HG03196 (cell line): ENCODE data around the gene TSPYL6.
A peak's percentile ranks its signal among the peaks of the same experiment; 100 is the strongest.
"Not testable (repeated sequence)": the region's sequence is repeated elsewhere in the genome, so short reads cannot be mapped to it uniquely, and the experiment has no call there.

Source experiments
- ATAC-seq: cut with Tn5 transposase; IDR thresholded peaks from one replicate; pipeline ENCODE4 v1.9.1; 2021; ENCODE audit not compliant: unreplicated experiment

Gene TSPYL6

DNA sequence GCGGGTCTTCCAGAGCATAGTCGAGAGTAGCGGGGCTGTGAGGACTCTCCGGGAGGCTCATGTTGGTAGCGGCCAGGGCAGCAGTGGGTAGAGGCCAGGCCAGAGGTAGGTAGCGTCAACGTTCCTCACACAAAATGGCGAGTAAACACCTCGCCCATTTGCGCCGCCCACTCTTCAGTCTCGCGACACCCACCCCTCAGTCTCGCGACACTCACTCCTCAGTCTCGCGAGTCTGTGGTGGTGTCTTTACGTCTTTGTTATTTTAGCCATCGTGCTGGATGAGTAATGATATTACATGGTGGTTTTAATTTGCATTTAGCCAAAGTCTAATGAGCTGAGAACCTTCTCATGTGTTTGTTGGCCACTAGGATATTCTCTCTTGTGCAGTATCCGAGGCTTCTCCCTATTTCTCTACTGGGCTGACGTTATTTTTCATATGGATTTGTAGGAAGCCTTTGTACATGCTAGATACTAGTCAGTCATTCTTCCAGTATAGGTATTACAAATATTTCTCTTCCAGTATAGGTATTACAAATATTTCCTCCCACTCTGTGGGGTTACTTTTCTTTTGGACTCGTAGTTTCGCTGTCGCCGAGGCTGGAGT lies at the start of gene TSPYL6:
Gene TSPYL6 (minus strand): TSS at position 139 of the 604 bp plus-strand sequence. CDS start 78 bp downstream, at position 61.
- ATAC-seq: no peak

DNA sequence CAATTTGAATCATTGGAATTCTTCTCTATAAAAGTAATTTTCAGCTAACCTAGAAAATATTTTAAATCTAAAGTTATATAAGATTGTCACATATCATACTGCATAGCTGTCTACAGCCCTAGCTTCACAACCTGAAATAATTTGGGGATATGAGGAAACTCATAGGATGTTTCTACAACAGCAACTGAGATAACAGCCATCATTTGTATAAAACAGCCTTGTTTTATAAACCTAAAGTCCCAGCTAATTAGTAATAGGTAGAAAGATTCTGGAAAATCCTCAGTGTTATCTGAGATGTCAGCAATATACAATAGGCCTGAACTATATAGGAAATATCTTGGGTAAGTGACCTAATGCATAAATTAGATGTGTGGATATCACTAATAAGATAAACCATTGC lies 47.6 kb upstream of the TSPYL6 start:
- ATAC-seq: no peak

DNA sequence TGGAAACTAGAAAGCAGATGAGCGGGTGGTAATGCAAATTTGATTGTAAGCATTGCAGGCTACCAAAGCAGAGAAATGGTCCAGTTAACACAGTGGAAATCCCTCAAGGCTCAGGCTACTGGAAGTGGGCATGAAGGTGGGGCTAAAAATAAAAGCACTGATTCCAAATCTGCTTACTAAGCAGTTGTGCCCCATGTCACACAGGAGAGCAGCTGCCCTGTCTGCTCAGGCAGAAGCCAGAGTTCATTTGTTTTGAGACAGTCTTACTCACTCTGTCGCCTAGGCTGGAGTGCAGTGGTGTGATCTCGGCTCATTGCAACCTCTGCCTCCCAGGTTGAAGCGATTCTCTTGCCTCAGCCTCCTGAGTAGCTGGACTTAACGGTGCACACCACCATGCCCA lies 42.5 kb upstream of the TSPYL6 start:
- no peak for ATAC-seq

DNA sequence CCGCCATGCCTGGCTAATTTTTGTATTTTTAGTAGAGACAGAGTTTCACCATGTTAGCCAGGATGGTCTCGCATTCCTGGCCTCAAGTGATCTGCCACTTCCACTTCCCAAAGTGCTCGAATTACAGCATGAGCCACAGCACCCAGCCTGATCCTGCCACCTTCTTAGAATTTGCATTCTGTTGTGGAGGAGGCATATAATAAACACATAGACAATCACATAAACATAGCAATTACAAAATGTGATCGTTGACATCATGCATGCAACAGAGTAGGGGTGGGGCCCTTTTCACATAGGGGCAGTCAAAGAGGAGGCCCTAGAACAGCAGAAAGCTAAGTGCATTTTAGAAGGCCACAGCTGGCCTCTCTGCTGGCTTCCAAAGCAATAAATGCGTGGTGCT lies 39.9 kb upstream of the TSPYL6 start:
- ATAC-seq: no peak

DNA sequence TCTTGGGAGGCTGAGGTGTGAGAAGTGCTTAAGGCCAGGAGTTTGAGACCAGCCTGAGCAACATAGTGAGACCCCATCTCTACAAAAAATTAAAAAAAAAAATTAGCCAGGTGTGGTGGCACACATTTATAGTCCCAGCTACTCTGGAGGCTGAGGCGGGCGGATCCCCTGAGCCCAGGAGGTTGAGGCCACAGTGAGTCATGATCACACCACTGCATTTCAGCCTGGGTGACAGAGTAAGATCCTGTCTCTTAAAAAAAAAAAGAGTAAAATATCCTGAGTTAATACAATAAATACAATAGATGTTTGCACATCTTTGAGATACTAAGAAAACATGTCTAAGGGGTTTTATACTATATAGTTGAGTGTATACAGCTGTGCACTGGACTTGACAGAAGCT lies 38.6 kb upstream of the TSPYL6 start:
- ATAC-seq: not testable (repeated sequence)

DNA sequence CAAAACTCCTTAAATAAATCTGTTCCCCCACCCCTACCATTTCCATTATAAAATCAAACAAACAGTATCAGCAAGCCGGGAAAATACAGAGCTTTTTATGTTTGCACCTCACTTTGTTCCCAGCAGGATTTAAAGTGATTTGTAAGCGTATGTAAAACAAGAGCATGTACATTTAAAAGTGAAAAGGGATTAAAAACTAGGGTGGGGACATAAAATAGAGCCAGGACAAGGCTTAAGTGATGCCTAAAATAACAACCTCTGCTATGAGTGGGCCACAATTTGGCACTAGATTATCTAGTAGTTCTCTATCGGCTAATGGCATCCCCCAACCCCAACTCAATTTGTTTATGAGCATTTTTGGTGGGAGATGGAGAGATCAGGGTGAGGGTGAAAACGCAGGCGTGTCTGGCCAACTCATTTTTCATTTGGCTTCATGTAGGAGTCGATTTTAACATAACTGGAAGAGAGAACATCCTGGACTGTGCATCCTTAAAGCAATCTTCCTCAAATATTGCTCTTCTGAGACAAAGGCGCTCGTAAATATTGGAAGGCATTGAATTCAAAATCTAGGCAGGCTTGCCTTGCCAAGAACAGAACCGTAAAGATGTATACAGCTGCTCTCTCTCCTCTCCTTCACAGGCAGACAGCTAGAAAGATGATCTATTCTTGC lies 34.5 kb upstream of the TSPYL6 start:
- ATAC-seq: no peak

DNA sequence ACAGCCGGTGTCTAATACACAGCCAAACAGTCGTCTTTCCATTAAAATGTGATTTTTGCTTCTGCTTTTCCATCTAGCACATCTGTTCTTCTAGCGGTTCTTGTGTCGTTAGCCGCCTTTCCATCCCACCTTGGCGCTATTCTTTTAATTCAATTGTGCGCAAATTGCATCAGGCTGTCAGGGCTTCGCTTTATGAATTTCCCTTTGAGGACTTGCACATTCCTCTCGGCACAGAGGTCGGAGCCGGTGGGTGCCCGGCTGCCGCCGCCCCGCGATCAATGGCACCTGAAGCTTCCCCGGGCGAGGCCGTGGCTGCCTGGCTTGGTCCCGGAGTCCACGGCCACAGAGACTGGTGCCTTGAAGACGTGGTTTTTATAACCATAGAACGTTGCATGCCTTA lies 33.9 kb upstream of the TSPYL6 start:
- no peak for ATAC-seq

DNA sequence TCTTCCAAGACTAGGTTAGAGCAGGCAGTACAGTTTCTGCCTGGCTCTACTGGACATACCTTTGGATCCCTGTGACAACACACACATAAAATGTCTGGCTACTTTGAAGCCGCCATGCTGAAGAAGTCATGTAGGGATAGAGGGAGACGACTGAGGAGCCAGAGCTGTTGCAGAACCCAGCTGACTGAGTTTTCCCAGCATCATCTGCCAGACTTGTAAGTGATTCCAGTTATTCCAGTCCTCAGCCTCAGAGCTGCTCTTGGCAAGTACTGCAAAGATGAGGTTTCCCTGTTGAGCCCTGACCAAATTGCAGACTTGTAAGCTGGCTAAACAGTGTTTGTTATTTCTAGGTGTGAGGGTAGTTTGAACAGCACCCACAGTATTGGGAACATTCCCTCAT lies 31.5 kb upstream of the TSPYL6 start:
- ATAC-seq: no peak

DNA sequence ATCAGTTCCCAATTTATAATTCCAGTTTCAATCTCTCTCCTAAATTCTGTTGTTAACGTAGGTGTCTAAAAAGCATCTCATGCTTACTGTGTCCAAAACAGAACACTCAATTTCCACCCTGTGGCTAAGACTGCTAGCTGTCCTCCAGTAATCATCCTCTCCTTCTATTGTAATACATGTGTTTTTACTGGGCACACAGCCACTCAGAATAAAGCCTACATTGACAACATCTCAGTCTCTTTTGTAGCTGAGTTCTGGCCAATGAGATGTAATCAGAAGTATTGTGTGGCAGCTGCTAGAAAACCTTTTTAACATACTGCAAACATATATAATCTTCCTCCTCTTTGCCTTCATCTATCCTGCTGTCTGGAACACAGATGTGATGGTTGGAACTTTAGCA lies 29.4 kb upstream of the TSPYL6 start:
- no peak for ATAC-seq

DNA sequence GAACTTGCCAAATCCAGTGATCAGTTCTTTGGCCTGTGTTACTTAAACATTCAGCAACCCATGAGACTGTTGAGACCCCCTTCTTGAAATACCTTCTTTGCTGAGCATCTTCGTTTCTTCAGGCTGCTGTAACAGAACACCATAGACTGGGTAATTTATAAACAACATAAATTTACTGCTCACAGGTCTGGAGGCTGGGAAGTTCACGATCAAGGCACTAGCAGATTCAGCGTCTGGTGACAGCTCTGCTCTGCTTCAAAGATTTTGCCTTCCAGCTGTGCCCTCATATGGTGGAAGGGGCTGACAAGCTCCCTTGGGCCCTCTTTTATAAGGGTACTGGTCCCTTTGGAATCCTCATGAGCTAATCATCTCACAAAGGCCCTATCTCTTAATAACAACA lies 28.8 kb upstream of the TSPYL6 start:
- no peak for ATAC-seq

DNA sequence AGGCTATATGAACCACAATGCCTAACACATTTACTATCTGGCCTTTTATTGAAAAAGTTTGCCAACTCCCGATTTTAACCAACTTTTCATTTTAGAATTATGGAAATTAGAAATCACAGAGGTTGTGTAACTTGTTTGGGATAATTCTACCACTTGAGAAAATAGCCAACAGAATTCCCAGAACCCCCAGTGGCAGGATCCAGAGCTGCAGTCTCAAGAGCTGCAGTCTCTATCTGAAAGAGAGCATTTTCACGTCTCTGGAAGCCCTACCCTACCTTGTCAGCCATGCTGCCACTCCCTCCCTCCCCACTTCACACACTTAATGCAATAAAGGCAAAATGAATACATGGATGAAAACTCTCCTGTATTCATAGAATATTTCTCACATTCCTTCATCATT lies 23.4 kb upstream of the TSPYL6 start:
- no peak for ATAC-seq

DNA sequence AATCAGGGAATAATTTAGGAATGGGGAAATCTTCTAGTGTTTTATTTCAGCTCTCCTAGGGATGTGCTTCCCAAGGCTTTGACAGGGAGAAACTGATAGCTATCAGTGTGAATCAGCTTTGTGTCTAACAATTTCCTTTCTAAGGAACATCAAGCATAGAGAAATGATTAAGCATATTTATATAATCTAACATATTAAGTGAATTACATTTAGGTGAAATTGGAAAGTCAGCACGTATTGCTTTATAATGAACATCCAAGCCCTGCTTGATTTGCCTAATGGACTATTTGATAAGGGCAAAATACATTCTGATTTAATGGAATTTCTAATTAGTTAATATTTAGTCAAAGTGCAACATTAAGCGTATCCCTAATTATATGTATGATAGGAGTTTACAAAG lies 19.5 kb upstream of the TSPYL6 start:
- no peak for ATAC-seq

DNA sequence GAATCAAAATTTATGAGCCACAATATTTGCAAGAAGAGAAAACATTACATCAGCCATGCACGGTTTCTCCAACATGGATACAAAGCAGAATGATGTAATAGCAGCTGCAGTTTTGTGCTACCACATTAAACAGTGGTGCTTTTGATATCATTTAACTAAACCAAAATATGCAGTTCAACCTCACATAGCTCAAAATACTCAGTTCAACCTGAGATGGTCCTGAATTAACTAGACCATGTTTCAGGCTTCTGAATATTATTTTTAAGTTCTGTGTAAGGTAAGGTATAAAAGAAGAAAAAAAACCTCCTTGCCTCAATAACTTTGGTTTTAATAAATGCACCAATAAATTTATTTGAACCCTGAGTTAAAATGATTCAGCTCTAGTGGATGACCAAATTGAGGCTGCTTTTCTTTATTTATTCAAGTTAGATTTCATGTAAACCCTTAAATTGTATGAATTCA lies 18.8 kb upstream of the TSPYL6 start:
- no peak for ATAC-seq

DNA sequence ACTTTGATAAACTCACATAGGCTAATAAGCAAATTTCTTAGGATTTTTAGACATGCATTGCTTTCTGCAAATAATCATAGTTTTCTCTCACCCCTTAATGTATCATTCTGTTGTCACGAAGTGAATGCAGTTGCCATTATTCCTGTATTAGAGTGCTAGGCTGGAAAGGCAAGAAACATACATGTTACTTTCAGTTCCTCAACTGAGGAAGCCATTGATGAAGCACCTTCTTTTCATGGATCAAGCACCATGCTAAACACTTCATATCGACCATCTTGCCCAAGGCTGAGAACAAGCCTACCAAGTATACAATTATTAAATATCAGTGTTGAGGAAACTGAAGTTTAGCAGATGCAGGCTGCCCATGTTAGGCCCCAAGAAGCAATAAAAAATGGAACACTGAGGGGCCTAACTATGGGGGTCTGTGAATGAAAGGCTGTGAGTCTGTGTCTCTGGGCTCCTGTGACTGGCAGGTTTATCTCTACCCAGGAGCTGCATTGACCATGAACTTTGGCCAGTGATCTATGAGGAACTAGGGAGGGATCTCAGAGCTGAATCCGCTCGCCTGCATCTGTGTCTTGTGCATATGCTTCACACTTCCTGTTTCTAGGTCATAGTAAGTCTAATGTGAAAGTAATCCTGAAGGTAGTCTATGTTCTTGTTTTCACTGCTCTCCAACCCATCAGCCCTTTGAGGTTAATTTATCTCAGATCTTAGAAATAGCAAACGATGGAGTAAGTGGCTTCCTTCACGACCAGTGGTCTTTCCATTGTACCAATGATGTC lies 16.0 kb upstream of the TSPYL6 start:
- peak; percentile 96 for ATAC-seq

DNA sequence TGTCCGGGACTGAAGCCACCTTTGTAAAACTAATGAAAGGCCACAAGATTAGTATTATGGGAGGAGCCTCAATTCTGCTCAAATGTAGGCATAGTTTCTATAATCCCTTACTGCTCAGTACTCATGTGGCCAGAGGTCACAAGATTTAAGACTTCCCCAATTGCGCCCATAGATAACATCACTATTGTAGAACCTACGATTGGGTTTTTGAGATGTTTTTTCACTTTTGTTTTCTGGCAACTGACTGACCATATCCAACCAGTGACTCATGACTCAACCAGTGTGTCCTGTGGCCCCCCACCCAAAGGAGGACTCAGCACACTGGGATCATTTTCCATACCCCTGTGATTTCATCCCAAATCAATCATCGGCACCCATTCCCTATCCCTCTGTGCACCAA lies 15.2 kb upstream of the TSPYL6 start:
- ATAC-seq: no peak

DNA sequence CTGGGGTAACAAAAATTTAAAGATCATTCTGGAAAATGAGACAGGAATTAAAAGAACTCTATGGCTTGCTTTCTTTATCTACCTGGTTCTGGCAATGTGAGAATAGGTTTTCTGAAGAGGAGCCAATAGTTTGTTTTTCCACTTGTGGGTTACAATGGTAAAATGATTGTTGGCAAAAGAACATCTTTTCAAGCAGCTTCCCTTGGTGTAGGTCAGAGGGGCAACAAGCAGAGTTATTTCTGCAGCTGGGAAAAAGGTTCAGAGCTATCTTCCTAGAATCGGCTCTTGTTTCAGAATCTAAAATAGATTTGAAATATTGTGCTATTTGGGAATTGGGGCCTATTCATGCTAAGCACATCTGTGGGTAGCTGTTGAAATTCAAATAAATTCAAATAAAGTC lies 11.5 kb upstream of the TSPYL6 start:
- ATAC-seq: no peak

DNA sequence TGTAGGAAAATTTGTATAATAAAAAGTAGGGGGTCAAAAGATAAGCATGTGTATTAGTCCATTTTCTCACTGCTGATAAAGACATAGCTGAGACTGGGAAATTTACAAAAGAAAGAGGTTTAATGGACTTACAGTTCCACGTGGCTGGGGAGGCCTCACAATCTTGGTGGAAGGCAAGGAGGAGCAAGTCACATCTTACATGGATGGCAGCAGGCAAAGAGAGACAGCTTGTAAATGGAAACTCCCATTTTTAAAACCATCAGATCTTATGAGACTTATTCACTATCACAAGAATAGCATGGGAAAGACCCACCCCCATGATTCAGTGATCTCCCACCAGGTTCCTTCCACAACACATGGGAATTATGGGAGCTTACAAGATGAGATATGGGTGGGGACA lies 9.1 kb upstream of the TSPYL6 start:
- ATAC-seq: not testable (repeated sequence)

DNA sequence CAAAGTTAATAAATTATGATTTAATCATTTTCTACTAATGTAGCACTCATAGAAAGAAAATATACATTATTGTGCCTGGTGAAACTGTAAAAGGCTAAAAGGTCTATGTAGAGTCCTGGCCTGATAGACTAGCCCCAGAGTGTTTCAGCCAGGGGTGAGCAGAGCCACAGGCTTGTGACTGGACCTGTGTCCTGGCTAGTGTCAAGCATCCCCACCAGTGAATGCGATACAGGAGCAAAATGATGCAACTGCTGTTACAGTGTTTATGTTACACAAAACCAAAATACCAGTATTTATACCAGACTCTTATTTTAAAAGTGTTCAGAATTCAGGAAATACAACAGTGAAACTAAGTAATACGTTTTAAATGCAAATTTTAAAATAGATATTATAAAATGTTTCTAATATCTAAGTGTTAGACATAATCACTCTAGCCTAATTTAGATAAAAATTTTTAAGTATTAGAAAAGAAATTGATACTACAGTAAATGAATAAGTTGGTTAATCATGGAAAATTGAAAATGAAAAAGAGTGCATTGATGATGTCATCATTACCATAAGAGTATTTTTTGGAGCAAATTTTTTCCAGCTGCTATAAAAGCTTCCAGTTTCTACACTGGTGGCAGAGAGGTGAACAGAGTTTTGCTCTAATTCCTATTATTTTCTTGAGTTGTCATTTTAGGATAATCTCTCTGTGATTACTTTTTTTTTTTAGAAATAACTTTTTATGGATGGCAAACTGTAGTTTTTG lies 6.2 kb upstream of the TSPYL6 start:
- no peak for ATAC-seq

DNA sequence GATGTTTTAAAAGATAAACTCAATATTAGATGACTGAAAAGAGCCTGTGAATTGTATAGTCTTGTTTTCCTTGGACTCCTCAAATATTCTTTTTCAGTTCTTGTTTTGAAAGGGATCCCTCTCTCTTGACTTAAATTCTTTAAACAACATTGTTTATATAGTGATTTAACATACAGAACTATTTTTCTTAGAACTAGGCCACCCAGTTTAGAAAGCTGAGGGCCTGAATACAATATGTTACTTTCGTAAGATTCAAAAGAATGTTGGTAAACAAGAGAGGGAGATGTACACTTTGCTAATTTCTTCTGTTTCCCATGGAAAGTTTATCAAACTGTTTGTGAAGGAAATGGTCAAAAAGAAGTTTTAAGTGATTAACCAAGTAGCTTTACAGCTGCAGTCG lies 5.5 kb upstream of the TSPYL6 start:
- ATAC-seq: no peak

DNA sequence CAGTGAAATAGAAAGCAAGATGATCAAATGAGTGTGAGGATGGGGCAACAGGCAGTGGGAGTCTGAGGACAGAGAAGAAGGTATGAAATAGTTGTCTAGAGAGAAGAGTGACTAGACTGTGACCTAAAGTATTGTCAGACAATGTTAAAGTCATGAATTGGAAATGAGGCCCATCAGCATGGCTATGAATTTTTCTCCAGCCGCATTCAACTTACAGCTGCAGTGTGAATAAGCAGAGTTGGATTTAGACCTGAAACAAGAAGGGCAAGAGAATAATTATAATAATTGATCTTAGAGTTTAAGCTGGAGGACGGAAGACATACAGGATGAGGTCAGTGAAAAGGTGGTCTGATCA lies 4.2 kb upstream of the TSPYL6 start:
- ATAC-seq: no peak

DNA sequence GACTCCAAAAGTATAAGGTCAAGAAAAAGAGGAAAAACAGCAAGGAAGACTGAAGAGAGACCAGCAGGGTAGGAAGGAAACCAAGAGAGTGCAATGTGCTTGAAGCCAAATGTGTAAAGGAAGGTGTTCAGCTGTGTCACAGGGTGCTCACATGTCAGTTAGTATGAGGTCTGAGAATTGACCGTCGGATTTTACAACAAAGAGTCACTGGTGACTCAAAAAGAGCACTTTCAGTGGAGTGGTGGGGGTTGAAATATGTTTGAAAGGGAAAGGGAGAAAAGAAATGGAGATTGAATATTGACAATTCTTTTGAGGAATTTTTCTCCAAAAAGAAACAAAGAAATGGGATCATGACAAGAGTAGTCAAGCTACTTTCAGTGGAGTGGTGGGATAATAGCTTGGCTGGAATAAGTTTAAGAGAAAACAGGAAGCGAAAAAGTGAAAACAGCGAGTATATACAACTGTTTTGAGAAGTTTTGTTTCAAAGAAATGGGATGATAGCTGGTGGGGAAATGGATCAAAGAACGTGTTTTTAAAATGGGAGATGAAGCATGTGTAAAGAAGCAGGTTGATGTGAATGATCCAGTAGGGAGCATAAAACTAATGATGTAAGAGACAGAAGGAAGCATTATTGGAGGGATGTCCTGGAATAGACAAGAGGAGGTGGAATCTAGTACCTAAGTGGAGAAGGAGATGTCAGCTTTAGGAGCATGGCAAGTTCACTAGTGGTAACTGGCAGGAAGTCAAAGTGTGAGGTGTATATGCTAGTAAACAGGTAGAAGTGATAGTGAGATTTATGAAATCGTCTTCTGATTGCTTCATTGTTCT lies 3.6 kb upstream of the TSPYL6 start:
- peak; percentile 71 for ATAC-seq
